ENCODE data around the gene AGAP1.

GRCh38 chr2:235495373-235496238, 1.8 kb downstream of the AGAP1 start:
- TF ChIP-seq, protein P1, sequence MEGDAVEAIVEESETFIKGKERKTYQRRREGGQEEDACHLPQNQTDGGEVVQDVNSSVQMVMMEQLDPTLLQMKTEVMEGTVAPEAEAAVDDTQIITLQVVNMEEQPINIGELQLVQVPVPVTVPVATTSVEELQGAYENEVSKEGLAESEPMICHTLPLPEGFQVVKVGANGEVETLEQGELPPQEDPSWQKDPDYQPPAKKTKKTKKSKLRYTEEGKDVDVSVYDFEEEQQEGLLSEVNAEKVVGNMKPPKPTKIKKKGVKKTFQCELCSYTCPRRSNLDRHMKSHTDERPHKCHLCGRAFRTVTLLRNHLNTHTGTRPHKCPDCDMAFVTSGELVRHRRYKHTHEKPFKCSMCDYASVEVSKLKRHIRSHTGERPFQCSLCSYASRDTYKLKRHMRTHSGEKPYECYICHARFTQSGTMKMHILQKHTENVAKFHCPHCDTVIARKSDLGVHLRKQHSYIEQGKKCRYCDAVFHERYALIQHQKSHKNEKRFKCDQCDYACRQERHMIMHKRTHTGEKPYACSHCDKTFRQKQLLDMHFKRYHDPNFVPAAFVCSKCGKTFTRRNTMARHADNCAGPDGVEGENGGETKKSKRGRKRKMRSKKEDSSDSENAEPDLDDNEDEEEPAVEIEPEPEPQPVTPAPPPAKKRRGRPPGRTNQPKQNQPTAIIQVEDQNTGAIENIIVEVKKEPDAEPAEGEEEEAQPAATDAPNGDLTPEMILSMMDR (IDR thresholded peaks at IDR 0.05): no peak; the same call in 2 of the 3 replicates
- TF ChIP-seq MAZ (IDR thresholded peaks at IDR 0.05; ENCODE audit: borderline replicate concordance, low read depth, low read length): no peak
- TF ChIP-seq, protein P2, sequence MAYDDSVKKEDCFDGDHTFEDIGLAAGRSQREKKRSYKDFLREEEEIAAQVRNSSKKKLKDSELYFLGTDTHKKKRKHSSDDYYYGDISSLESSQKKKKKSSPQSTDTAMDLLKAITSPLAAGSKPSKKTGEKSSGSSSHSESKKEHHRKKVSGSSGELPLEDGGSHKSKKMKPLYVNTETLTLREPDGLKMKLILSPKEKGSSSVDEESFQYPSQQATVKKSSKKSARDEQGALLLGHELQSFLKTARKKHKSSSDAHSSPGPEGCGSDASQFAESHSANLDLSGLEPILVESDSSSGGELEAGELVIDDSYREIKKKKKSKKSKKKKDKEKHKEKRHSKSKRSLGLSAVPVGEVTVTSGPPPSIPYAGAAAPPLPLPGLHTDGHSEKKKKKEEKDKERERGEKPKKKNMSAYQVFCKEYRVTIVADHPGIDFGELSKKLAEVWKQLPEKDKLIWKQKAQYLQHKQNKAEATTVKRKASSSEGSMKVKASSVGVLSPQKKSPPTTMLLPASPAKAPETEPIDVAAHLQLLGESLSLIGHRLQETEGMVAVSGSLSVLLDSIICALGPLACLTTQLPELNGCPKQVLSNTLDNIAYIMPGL (CRISPR knock-in tag; IDR thresholded peaks at IDR 0.05; ENCODE audit: borderline replicate concordance): no peak
- no peak for TF ChIP-seq HDAC2 (IDR thresholded peaks at IDR 0.05)
- TF ChIP-seq SREBF2 (IDR thresholded peaks at IDR 0.05): no peak
- no peak for TF ChIP-seq RCOR1 (IDR thresholded peaks at IDR 0.05; ENCODE audit: low read depth, low read length)

Measured in A549 (cell line).